BJ (cell line): Measurements from ENCODE around the gene SLC13A5. TPM values are rescaled to one million over a fixed set of nuclear protein-coding genes. Genes with fewer than 3 reads are reported as not detected.

Source experiments
- CTCF ChIA-PET: fragments of 350-600 bp; formaldehyde crosslinking; extraction: SDS; loops from one replicate; lab custom pipeline; 2021; ENCODE audit warnings: antibody characterized with exemption, inconsistent platforms; lab: Yijun Ruan, JAX
- POLR2A ChIA-PET: fragments of 300-600 bp; sonication (Branson Sonifier 250); formaldehyde crosslinking; extraction: SDS; loops from one replicate; lab custom pipeline; 2021; ENCODE audit warnings: antibody characterized with exemption; lab: Charles Lee
- DNase-seq: peaks from one replicate; pipeline ENCODE4 v3.0.0-alpha.2; 2011; ENCODE audit warnings: low read depth
- H3K27me3 ChIP-seq: 2 replicates; pipeline ENCODE4 v1.6.0; 2011; ENCODE audit warnings: low read length; ENCODE audit not compliant: control insufficient read depth, insufficient read depth
- H3K36me3 ChIP-seq: 2 replicates; pipeline ENCODE4 v1.5.1; 2011; ENCODE audit warnings: low read length; ENCODE audit not compliant: control insufficient read depth, insufficient read depth
- H3K4me3 ChIP-seq: 2 replicates; pipeline ENCODE4 v1.5.1; 2011; ENCODE audit warnings: low read depth, mild to moderate bottlenecking, control low read depth, low read length
- CTCF ChIP-seq: IDR thresholded peaks from 2 replicates; pipeline ENCODE4 v1.5.1; 2011; ENCODE audit warnings: low read depth, mild to moderate bottlenecking, control low read depth, inconsistent platforms, low read length, moderate library complexity; ENCODE audit not compliant: insufficient read depth
- polyA plus RNA-seq: library from polyadenylated mRNA; depleted of rRNA; stranded (reverse); fragments of >200 nt; gene quantifications from 2 replicates; pipeline ENCODE4 v1.2.3, GENCODE V29; 2011

Gene SLC13A5
- polyA plus RNA-seq, 1 experiment = not detected

GRCh38 chr17:6669479-6670212 is 43.5 kb downstream of the SLC13A5 start:
- no peak for TF ChIP-seq CTCF
- POLR2A ChIA-PET = no interaction called here
- CTCF ChIA-PET = interaction anchor here (0.9 to 6.2 kb wide), 4 partner anchors 10 to 224 kb away, joined by 3 to 65 read pairs (median 16); no protein-coding TSS in a partner anchor
- peaks cover 20% of the 10 kb centered on the region for H3K27me3 ChIP-seq
- H3K36me3 ChIP-seq = no peaks in the 10 kb centered on the region
- no peak overlapping the region for H3K4me3 ChIP-seq
- no peak for DNase-seq

- Histone ChIP-seq H3K27me3 (peaks cover 20% of the 10 kb centered on the region), H3K36me3 (no peaks in the 10 kb centered on the region), H3K4me3 (no peak overlapping the region)
- ChIA-PET POLR2A (no interaction called here), CTCF (interaction anchor here (1.3 to 6.2 kb wide), 3 partner anchors 9 to 224 kb away, joined by 3 to 65 read pairs (median 28); no protein-coding TSS in a partner anchor)
- no peak for DNase-seq
- no peak for TF ChIP-seq CTCF
These were observed 44.3 kb downstream of the SLC13A5 start for GRCh38 chr17:6668727-6669425.

GRCh38 chr17:6668219-6668618 is 45.0 kb downstream of the SLC13A5 start:
- H3K27me3 ChIP-seq = peaks cover 20% of the 10 kb centered on the region
- no peak overlapping the region for H3K4me3 ChIP-seq
- CTCF ChIA-PET = interaction anchor here (4.2 to 6.2 kb wide), 2 partner anchors 174 to 225 kb away, joined by 28 to 65 read pairs; no protein-coding TSS in a partner anchor
- no peak for DNase-seq
- TF ChIP-seq CTCF = no peak
- POLR2A ChIA-PET = no interaction called here
- no peaks in the 10 kb centered on the region for H3K36me3 ChIP-seq

- ChIA-PET CTCF (interaction anchor here (1.0 to 6.2 kb wide), 6 partner anchors 11 to 243 kb away, joined by 5 to 65 read pairs (median 18); partner anchors contain the start of gene XAF1), POLR2A (no interaction called here)
- TF ChIP-seq CTCF = no peak
- Histone ChIP-seq H3K36me3 (no peaks in the 10 kb centered on the region), H3K4me3 (no peak overlapping the region), H3K27me3 (peaks cover 21% of the 10 kb centered on the region)
- no peak for DNase-seq
These were observed 45.7 kb downstream of the SLC13A5 start for GRCh38 chr17:6667516-6667915.

GRCh38 chr17:6666557-6666956 is 46.6 kb downstream of the SLC13A5 start:
- Histone ChIP-seq H3K27me3 (peaks cover 25% of the 10 kb centered on the region), H3K36me3 (no peaks in the 10 kb centered on the region), H3K4me3 (no peak overlapping the region)
- TF ChIP-seq CTCF = no peak
- ChIA-PET POLR2A (no interaction called here), CTCF (interaction anchor here (0.6 to 6.2 kb wide), 34 partner anchors 9 to 671 kb away, joined by 3 to 65 read pairs (median 4); partner anchors contain the start of genes ALOX12, C17orf100, MED31 and XAF1)
- DNase-seq = no peak
